HepG2 (cell line): Measurements from ENCODE around the gene SDCCAG8. TPM values are rescaled to one million over a fixed set of nuclear protein-coding genes. Genes with fewer than 3 reads are reported as not detected.

Experiments used
- ATAC-seq: fragments of 200-7000 bp; cut with Tn5 transposase; 3 replicates; pipeline ENCODE4 v1.9.1; 2020; ENCODE audit warnings: mild to moderate bottlenecking, moderate library complexity
- BruUV-seq: library from RNA; stranded (reverse); fragments of 400-500 nt; replicated peaks from 2 replicates; lab custom pipeline; 2021; lab: Mats Ljungman, UMichigan
- CTCF ChIA-PET: fragments of 300-600 bp; formaldehyde crosslinking; extraction: SDS; loops from one replicate; lab custom pipeline; 2021; ENCODE audit warnings: low total read pairs, inconsistent platforms, low intra/inter-chr PET ratio; lab: Yijun Ruan, JAX
- POLR2A ChIA-PET: fragments of 350-600 bp; sonication (Branson Sonifier 250); formaldehyde crosslinking; loops from one replicate; lab custom pipeline; 2020; ENCODE audit warnings: antibody characterized with exemption, inconsistent platforms; lab: Yijun Ruan, JAX
- DNase-seq: peaks from one replicate; pipeline ENCODE4 v3.0.0-alpha.2; 2015; ENCODE audit warnings: low spot score
- FAIRE-seq: peaks from 3 replicates; lab custom pipeline; 2011; peaks lifted over from hg19 to GRCh38; lab: Jason Lieb, UNC
- H2AFZ ChIP-seq: one replicate; pipeline ENCODE4 v1.6.1; 2011; ENCODE audit warnings: low read length, inconsistent platforms
- H3K27ac ChIP-seq: fragments of 300-600 bp; 3 replicates; pipeline ENCODE4 v1.8.0; 2011; ENCODE audit warnings: mixed run types, mild to moderate bottlenecking, mixed read lengths, low read length, inconsistent platforms; ENCODE audit not compliant: insufficient read depth; ENCODE audit errors: extremely low read length
- H3K27me3 ChIP-seq, 2 experiments: fragments of 200-600 bp in 1 of 2; 2 replicates in 1 of 2; 3 replicates in 1 of 2; pipeline versions ENCODE4 v1.6.0 to v1.8.0; 2011; ENCODE audit warnings: low read length in 2 of 2, mild to moderate bottlenecking in 2 of 2, moderate library complexity in 2 of 2, inconsistent platforms in 1 of 2; ENCODE audit not compliant: insufficient read depth in 2 of 2, control insufficient read depth in 1 of 2
- H3K36me3 ChIP-seq, 2 experiments: fragments of 200-600 bp in 1 of 2; replicated peaks in 1 of 2; 2 replicates in 1 of 2; 3 replicates in 1 of 2; pipeline versions ENCODE4 v1.5.1 to v1.8.0; 2011; ENCODE audit warnings: low read length in 2 of 2, inconsistent platforms in 1 of 2; ENCODE audit not compliant: insufficient read depth in 2 of 2, control insufficient read depth in 1 of 2
- H3K4me1 ChIP-seq: 2 replicates; pipeline ENCODE4 v1.5.1; 2012; ENCODE audit warnings: low read length, inconsistent platforms; ENCODE audit not compliant: insufficient read depth
- H3K4me2 ChIP-seq: 2 replicates; pipeline ENCODE4 v1.6.0; 2011; ENCODE audit warnings: low read depth, low read length, inconsistent platforms
- H3K4me3 ChIP-seq, 3 experiments: fragments of 200-600 bp in 1 of 3; sonication (generic), shearing (Covaris generic) in 1 of 3; replicated peaks in 1 of 3; 2 replicates each; pipeline ENCODE4 v1.5.1; 2011 to 2016; ENCODE audit warnings: low read length in 3 of 3, inconsistent platforms in 2 of 3, low read depth in 2 of 3, mild to moderate bottlenecking in 2 of 3, control low read depth in 1 of 3, mixed read lengths in 1 of 3; ENCODE audit not compliant: insufficient read depth in 1 of 3
- H3K79me2 ChIP-seq: one replicate; pipeline ENCODE4 v1.6.1; 2011; ENCODE audit warnings: low read length, inconsistent platforms; ENCODE audit not compliant: insufficient read depth
- H3K9ac ChIP-seq: 2 replicates; pipeline ENCODE4 v1.6.0; 2011; ENCODE audit warnings: mild to moderate bottlenecking, low read depth, low read length, inconsistent platforms; ENCODE audit not compliant: insufficient read depth
- H3K9me3 ChIP-seq: 2 replicates; pipeline ENCODE4 v1.5.1; 2012; ENCODE audit warnings: mild to moderate bottlenecking, low read length
- H4K20me1 ChIP-seq: 2 replicates; pipeline ENCODE4 v1.6.0; 2011; ENCODE audit warnings: inconsistent platforms, mild to moderate bottlenecking, low read length, moderate library complexity; ENCODE audit not compliant: insufficient read depth
- CEBPB ChIP-seq: IDR thresholded peaks from 2 replicates; pipeline ENCODE4 v1.6.1; 2011; ENCODE audit warnings: low read depth, low read length, improper control_type of control experiment, borderline replicate concordance
- CENPX ChIP-seq: sonication (generic); formaldehyde crosslinking; IDR thresholded peaks from 2 replicates; pipeline ENCODE4 v1.9.0; 2021; ENCODE audit warnings: mild to moderate bottlenecking, missing genetic modification reagents, moderate library complexity
- GPBP1L1 ChIP-seq: sonication (generic); formaldehyde crosslinking; IDR thresholded peaks from 2 replicates; pipeline ENCODE4 v1.5.0; 2020; ENCODE audit warnings: mild to moderate bottlenecking, missing genetic modification reagents
- GTF2F1 ChIP-seq: fragments of 150-350 bp; IDR thresholded peaks from 2 replicates; pipeline ENCODE4 v1.6.1; 2014; ENCODE audit warnings: low read length
- MBNL3 ChIP-seq: fragments of 250-450 bp; sonication (Bioruptor Pico); conservative IDR thresholded peaks from 2 replicates; pipeline ENCODE4 v1.8.0; 2022; ENCODE audit warnings: mild to moderate bottlenecking, inconsistent platforms
- ZNF883 ChIP-seq: sonication (generic); formaldehyde crosslinking; IDR thresholded peaks from 2 replicates; pipeline ENCODE4 v1.5.1; 2020; ENCODE audit warnings: mild to moderate bottlenecking, missing genetic modification reagents; ENCODE audit errors: not compliant biosample characterization
- WGBS: methylation state at CpG from one replicate; pipeline ENCODE4 v1.1.6; 2017; ENCODE audit warnings: low lambda C conversion rate; 5-methylcytosine and 5-hydroxymethylcytosine counted together
- in situ Hi-C: cut with HindIII; loops from 2 replicates; pipeline ENCODE4 v1.10.0; 2017; ENCODE audit warnings: low pct_unique_long_range_greater_than_20kb; ENCODE audit not compliant: extremely low pct_ligation_motif_present
- intact Hi-C: fragments of 100-400 bp; cut with micrococcal nuclease; formaldehyde crosslinking; loops from one replicate; pipeline ENCODE4 v1.10.0; 2022; ENCODE audit not compliant: unreplicated experiment
- polyA plus RNA-seq, 8 experiments: library from polyadenylated mRNA; depleted of rRNA in 3 of 8; stranded (reverse) in 7 of 8; unstranded in 1 of 8; fragments of >200 nt; fragmentation: Illumina TruSeq in 4 of 8; extraction: Trizol in 4 of 8; gene quantifications; 2 replicates each; pipeline versions ENCODE4 v1.2.1 to v1.2.3, GENCODE V29; 2011 to 2016; ENCODE audit warnings: low read depth in 4 of 8, missing spikeins in 1 of 8, mixed read lengths in 1 of 8; ENCODE audit not compliant: insufficient read depth in 1 of 8
- total RNA-seq, 5 experiments: library from RNA; depleted of rRNA; stranded (reverse); fragments of >200 nt; fragmentation: Illumina TruSeq; extraction: Trizol; gene quantifications; 2 replicates each; pipeline ENCODE4 v1.2.3, GENCODE V29; 2016; ENCODE audit warnings: low read depth in 1 of 5
- TF ChIP-seq, protein P1 (sequence below): IDR thresholded peaks from 2 replicates; pipeline ENCODE4 v1.6.1; 2018; ENCODE audit warnings: missing genetic modification reagents
- TF ChIP-seq, protein P2 (sequence below): sonication (generic); formaldehyde crosslinking; IDR thresholded peaks from 2 replicates; pipeline ENCODE4 v1.5.1; 2020; ENCODE audit warnings: missing genetic modification reagents, mild to moderate bottlenecking, borderline replicate concordance
- TF ChIP-seq, protein P3 (sequence below): sonication (generic); formaldehyde crosslinking; IDR thresholded peaks from 2 replicates; pipeline ENCODE4 v1.8.1; 2023; ENCODE audit warnings: mild to moderate bottlenecking, inconsistent platforms, moderate library complexity, missing genetic modification reagents, borderline replicate concordance

The SDCCAG8 gene
- total and polyA plus RNA-seq, 2 of the 13 experiments (the other 11 are each of a cell fraction or from before 2014, with no cell fraction given), result 9.5 to 13.4 TPM

DNA sequence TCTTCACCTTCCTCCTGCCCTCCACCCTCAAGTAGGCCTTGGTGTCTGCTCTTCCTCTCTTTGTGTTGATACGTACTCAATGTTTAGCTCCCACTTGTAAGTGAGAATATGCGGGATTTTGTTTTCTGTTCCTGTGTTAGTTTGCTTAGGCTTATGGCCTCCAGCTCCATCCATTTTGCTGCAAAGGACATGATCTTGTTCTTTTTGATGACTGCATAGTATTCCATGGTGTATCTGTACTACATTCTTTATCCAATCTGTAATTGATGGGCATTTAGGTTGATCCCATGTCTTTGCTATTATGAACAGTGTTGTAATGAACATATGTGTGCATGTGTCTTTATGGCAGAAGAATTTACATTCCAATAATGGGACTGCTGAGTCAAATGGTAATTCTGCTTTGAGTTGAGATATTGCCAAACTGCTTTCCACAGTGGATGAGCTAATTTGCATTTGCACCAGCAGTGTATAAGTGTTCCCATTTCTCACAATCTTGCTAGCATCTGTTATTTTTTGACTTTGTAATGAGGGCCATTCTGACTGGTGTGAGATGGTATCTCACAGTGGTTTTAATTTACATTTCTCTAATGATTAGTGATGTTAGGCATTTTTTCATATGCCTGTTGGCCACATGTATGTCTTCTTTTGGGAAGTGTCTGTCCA lies 272.7 kb downstream of the SDCCAG8 start (continued):
- TF ChIP-seq, protein P1, sequence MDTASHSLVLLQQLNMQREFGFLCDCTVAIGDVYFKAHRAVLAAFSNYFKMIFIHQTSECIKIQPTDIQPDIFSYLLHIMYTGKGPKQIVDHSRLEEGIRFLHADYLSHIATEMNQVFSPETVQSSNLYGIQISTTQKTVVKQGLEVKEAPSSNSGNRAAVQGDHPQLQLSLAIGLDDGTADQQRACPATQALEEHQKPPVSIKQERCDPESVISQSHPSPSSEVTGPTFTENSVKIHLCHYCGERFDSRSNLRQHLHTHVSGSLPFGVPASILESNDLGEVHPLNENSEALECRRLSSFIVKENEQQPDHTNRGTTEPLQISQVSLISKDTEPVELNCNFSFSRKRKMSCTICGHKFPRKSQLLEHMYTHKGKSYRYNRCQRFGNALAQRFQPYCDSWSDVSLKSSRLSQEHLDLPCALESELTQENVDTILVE (CRISPR knock-in tag), result no peak
- TF ChIP-seq, protein P2, sequence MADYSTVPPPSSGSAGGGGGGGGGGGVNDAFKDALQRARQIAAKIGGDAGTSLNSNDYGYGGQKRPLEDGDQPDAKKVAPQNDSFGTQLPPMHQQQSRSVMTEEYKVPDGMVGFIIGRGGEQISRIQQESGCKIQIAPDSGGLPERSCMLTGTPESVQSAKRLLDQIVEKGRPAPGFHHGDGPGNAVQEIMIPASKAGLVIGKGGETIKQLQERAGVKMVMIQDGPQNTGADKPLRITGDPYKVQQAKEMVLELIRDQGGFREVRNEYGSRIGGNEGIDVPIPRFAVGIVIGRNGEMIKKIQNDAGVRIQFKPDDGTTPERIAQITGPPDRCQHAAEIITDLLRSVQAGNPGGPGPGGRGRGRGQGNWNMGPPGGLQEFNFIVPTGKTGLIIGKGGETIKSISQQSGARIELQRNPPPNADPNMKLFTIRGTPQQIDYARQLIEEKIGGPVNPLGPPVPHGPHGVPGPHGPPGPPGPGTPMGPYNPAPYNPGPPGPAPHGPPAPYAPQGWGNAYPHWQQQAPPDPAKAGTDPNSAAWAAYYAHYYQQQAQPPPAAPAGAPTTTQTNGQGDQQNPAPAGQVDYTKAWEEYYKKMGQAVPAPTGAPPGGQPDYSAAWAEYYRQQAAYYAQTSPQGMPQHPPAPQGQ, result no peak
- TF ChIP-seq MBNL3 (CRISPR knock-in tag), result no peak
- TF ChIP-seq GPBP1L1, result no peak
- no peak for TF ChIP-seq CENPX (CRISPR knock-in tag)
- TF ChIP-seq GTF2F1, result no peak
- TF ChIP-seq ZNF883 (CRISPR knock-in tag), result no peak

DNA sequence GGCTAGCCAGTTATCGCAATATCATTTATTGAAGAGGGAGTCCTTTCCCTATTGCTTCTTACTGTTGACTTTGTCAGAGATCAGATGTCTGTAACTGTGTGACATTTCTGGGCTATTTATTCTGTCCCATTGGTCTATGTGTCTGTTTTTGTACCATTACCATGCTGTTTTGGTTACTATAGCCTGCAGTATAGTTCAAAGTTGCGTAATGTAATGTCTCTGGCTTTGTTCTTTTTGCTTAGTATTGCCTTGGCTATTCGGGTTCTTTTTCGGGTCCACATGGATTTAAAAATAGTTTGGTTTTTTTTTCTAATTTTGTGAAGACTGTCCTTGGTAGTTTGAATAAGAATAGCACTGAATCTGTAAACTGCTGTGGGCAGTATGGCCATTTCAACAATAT lies 273.7 kb downstream of the SDCCAG8 start:
- no peak for DNase-seq
- intact Hi-C loops, result no loop called here

More for the DNA sequence above, 273.7 kb downstream of the SDCCAG8 start:
- 40% methylated on average over 4 of the region's 4 CpGs for WGBS
- Histone ChIP-seq H3K4me1 (no peaks in the 10 kb centered on the region), H4K20me1 (no peaks in the 10 kb centered on the region), H3K27ac (no peak overlapping the region), H3K9me3 (no peaks in the 10 kb centered on the region), H3K9ac (no peak overlapping the region), H2AFZ (no peak overlapping the region), H3K27me3 (no peaks in the 10 kb centered on the region), H3K4me2 (no peak overlapping the region), H3K36me3 (no peaks in the 10 kb centered on the region), H3K79me2 (no peaks in the 10 kb centered on the region), H3K4me3 (no peak overlapping the region)
- in situ Hi-C loops, result no loop called here
- CTCF ChIA-PET, result no interaction called here
- POLR2A ChIA-PET, result no interaction called here
- ATAC-seq (no peak), FAIRE-seq (no peak)
- TF ChIP-seq, protein P3, sequence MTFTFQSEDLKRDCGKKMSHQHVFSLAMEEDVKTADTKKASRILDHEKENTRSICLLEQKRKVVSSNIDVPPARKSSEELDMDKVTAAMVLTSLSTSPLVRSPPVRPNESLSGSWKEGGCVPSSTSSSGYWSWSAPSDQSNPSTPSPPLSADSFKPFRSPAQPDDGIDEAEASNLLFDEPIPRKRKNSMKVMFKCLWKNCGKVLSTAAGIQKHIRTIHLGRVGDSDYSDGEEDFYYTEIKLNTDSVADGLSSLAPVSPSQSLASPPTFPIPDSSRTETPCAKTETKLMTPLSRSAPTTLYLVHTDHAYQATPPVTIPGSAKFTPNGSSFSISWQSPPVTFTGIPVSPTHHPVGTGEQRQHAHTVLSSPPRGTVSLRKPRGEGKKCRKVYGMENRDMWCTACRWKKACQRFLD (CRISPR knock-in tag), result no peak
- TF ChIP-seq CEBPB, result peak; percentile 30; the same call in 1 of the 2 replicates
- no TSS peak for BruUV-seq
